ENCODE measurements around the gene HSPA12A.

Gene HSPA12A

GRCh38 chr10:116683166-116683565 is 59.2 kb downstream of the HSPA12A start:
- no peak overlapping the region for H3K4me3 Mint-ChIP-seq
- no peak overlapping the region for H3K27ac Mint-ChIP-seq
- H3K9me3 Mint-ChIP-seq = no peaks in the 10 kb centered on the region
- no peaks in the 10 kb centered on the region for H3K4me1 Mint-ChIP-seq
- peaks cover 9% of the 10 kb centered on the region for H3K27me3 Mint-ChIP-seq
- no peaks in the 10 kb centered on the region for H3K36me3 Mint-ChIP-seq

GRCh38 chr10:116679351-116679750 is 63.0 kb downstream of the HSPA12A start:
- no peaks in the 10 kb centered on the region for H3K4me1 Mint-ChIP-seq
- H3K27me3 Mint-ChIP-seq = peaks cover 2% of the 10 kb centered on the region
- H3K36me3 Mint-ChIP-seq = no peaks in the 10 kb centered on the region
- no peak overlapping the region for H3K4me3 Mint-ChIP-seq
- H3K9me3 Mint-ChIP-seq = no peaks in the 10 kb centered on the region
- H3K27ac Mint-ChIP-seq = no peak overlapping the region

GRCh38 chr10:116676633-116677032 is 65.7 kb downstream of the HSPA12A start:
- no peak overlapping the region for H3K27ac Mint-ChIP-seq
- no peaks in the 10 kb centered on the region for H3K9me3 Mint-ChIP-seq
- H3K4me1 Mint-ChIP-seq = no peaks in the 10 kb centered on the region
- no peak overlapping the region for H3K4me3 Mint-ChIP-seq
- H3K27me3 Mint-ChIP-seq = peaks cover 5% of the 10 kb centered on the region
- no peaks in the 10 kb centered on the region for H3K36me3 Mint-ChIP-seq

GRCh38 chr10:116676118-116676517 is 66.2 kb downstream of the HSPA12A start:
- peaks cover 4% of the 10 kb centered on the region for H3K27me3 Mint-ChIP-seq
- H3K36me3 Mint-ChIP-seq = no peaks in the 10 kb centered on the region
- H3K4me1 Mint-ChIP-seq = no peaks in the 10 kb centered on the region
- no peak overlapping the region for H3K4me3 Mint-ChIP-seq
- H3K9me3 Mint-ChIP-seq = no peaks in the 10 kb centered on the region
- H3K27ac Mint-ChIP-seq = no peak overlapping the region

- peaks cover 8% of the 10 kb centered on the region for H3K27me3 Mint-ChIP-seq
- H3K4me3 Mint-ChIP-seq = no peak overlapping the region
- no peaks in the 10 kb centered on the region for H3K4me1 Mint-ChIP-seq
- no peak overlapping the region for H3K27ac Mint-ChIP-seq
- H3K36me3 Mint-ChIP-seq = no peaks in the 10 kb centered on the region
- H3K9me3 Mint-ChIP-seq = no peaks in the 10 kb centered on the region
Observed at GRCh38 chr10:116674901-116675423, 67.4 kb downstream of the HSPA12A start.

- H3K27ac Mint-ChIP-seq = no peak overlapping the region
- no peaks in the 10 kb centered on the region for H3K9me3 Mint-ChIP-seq
- H3K27me3 Mint-ChIP-seq = peaks cover 11% of the 10 kb centered on the region
- no peak overlapping the region for H3K4me3 Mint-ChIP-seq
- H3K4me1 Mint-ChIP-seq = no peaks in the 10 kb centered on the region
- no peaks in the 10 kb centered on the region for H3K36me3 Mint-ChIP-seq
Observed at GRCh38 chr10:116673866-116674265, 68.5 kb downstream of the HSPA12A start.

- H3K9me3 Mint-ChIP-seq = no peaks in the 10 kb centered on the region
- no peaks in the 10 kb centered on the region for H3K36me3 Mint-ChIP-seq
- no peak overlapping the region for H3K27ac Mint-ChIP-seq
- no peak overlapping the region for H3K4me3 Mint-ChIP-seq
- no peaks in the 10 kb centered on the region for H3K4me1 Mint-ChIP-seq
- peaks cover 11% of the 10 kb centered on the region for H3K27me3 Mint-ChIP-seq
Observed at GRCh38 chr10:116672891-116673290, 69.5 kb downstream of the HSPA12A start.

GRCh38 chr10:116671274-116671926 is 71.0 kb downstream of the HSPA12A start:
- no peaks in the 10 kb centered on the region for H3K9me3 Mint-ChIP-seq
- H3K27ac Mint-ChIP-seq = no peak overlapping the region
- H3K27me3 Mint-ChIP-seq = peaks cover 15% of the 10 kb centered on the region
- H3K36me3 Mint-ChIP-seq = no peaks in the 10 kb centered on the region
- H3K4me3 Mint-ChIP-seq = no peak overlapping the region
- no peaks in the 10 kb centered on the region for H3K4me1 Mint-ChIP-seq

GRCh38 chr10:116670706-116671105 is 71.7 kb downstream of the HSPA12A start:
- Mint-ChIP-seq H3K27me3 (peaks cover 15% of the 10 kb centered on the region), H3K9me3 (no peaks in the 10 kb centered on the region), H3K4me1 (no peaks in the 10 kb centered on the region), H3K36me3 (no peaks in the 10 kb centered on the region), H3K27ac (no peak overlapping the region), H3K4me3 (no peak overlapping the region)

GRCh38 chr10:116669832-116670644 is 72.3 kb downstream of the HSPA12A start:
- H3K4me3 Mint-ChIP-seq = no peak overlapping the region
- no peaks in the 10 kb centered on the region for H3K4me1 Mint-ChIP-seq
- H3K27me3 Mint-ChIP-seq = peaks cover 15% of the 10 kb centered on the region
- no peaks in the 10 kb centered on the region for H3K9me3 Mint-ChIP-seq
- no peak overlapping the region for H3K27ac Mint-ChIP-seq
- H3K36me3 Mint-ChIP-seq = no peaks in the 10 kb centered on the region

GRCh38 chr10:116669080-116669479 is 73.3 kb downstream of the HSPA12A start:
- Mint-ChIP-seq H3K4me3 (no peak overlapping the region), H3K27ac (no peak overlapping the region), H3K4me1 (no peaks in the 10 kb centered on the region), H3K36me3 (no peaks in the 10 kb centered on the region), H3K27me3 (peaks cover 15% of the 10 kb centered on the region), H3K9me3 (no peaks in the 10 kb centered on the region)

GRCh38 chr10:116668446-116668845 is 73.9 kb downstream of the HSPA12A start:
- no peaks in the 10 kb centered on the region for H3K4me1 Mint-ChIP-seq
- no peaks in the 10 kb centered on the region for H3K9me3 Mint-ChIP-seq
- H3K27me3 Mint-ChIP-seq = peaks cover 13% of the 10 kb centered on the region
- H3K27ac Mint-ChIP-seq = no peak overlapping the region
- no peak overlapping the region for H3K4me3 Mint-ChIP-seq
- H3K36me3 Mint-ChIP-seq = no peaks in the 10 kb centered on the region

GRCh38 chr10:116668018-116668417 is 74.3 kb downstream of the HSPA12A start:
- H3K4me3 Mint-ChIP-seq = no peak overlapping the region
- H3K9me3 Mint-ChIP-seq = no peaks in the 10 kb centered on the region
- H3K36me3 Mint-ChIP-seq = no peaks in the 10 kb centered on the region
- no peaks in the 10 kb centered on the region for H3K4me1 Mint-ChIP-seq
- peaks cover 13% of the 10 kb centered on the region for H3K27me3 Mint-ChIP-seq
- no peak overlapping the region for H3K27ac Mint-ChIP-seq

GRCh38 chr10:116667484-116667883 is 74.9 kb downstream of the HSPA12A start:
- H3K36me3 Mint-ChIP-seq = no peaks in the 10 kb centered on the region
- H3K4me3 Mint-ChIP-seq = no peak overlapping the region
- peaks cover 14% of the 10 kb centered on the region for H3K27me3 Mint-ChIP-seq
- no peaks in the 10 kb centered on the region for H3K9me3 Mint-ChIP-seq
- H3K27ac Mint-ChIP-seq = no peak overlapping the region
- H3K4me1 Mint-ChIP-seq = no peaks in the 10 kb centered on the region

- H3K27me3 Mint-ChIP-seq = peaks cover 12% of the 10 kb centered on the region
- no peak overlapping the region for H3K27ac Mint-ChIP-seq
- H3K9me3 Mint-ChIP-seq = no peaks in the 10 kb centered on the region
- H3K36me3 Mint-ChIP-seq = no peaks in the 10 kb centered on the region
- H3K4me3 Mint-ChIP-seq = no peak overlapping the region
- H3K4me1 Mint-ChIP-seq = no peaks in the 10 kb centered on the region
Observed at GRCh38 chr10:116665541-116666125, 76.7 kb downstream of the HSPA12A start.

- H3K9me3 Mint-ChIP-seq = no peaks in the 10 kb centered on the region
- peaks cover 9% of the 10 kb centered on the region for H3K27me3 Mint-ChIP-seq
- H3K36me3 Mint-ChIP-seq = no peaks in the 10 kb centered on the region
- H3K27ac Mint-ChIP-seq = no peak overlapping the region
- no peak overlapping the region for H3K4me3 Mint-ChIP-seq
- H3K4me1 Mint-ChIP-seq = no peaks in the 10 kb centered on the region
Observed at GRCh38 chr10:116664631-116665030, 77.7 kb downstream of the HSPA12A start.
